SW480 (cell line): ENCODE data around the gene FAAH.

Experiments
- DNase-seq: peaks from one replicate; pipeline ENCODE4 v3.0.0-alpha.2; 2016; ENCODE audit warnings: low spot score

The FAAH gene

DNA sequence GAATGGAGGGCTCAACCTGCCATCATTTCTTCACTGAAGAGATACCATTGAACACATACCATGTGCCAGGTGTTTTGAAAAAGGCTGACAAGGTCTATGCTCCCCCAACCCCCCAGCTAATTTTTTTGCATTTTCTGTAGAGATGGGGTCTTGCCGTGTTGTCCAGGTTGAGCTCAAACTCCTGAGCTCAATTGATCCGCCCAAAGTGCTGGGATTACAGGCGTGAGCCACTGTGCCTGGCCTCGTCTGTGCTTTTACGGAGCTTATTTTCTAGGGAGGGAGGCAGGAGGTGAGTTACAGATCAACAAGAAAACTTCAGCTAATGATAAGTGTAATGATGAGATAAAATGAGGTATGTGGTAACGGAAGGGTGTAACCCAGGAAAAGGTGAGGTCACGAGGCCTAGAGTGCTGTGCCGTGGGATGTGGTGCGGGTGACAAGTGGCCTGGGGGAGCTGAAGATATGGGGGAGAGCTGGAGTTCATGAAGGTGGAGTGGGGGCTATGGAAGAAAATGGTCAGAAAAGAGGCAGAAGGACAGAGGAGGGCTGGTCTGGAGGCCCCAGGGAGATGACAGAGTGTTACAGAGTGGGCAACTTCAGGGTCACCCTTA is 28.2 kb downstream of the FAAH start:
- no peak for DNase-seq

DNA sequence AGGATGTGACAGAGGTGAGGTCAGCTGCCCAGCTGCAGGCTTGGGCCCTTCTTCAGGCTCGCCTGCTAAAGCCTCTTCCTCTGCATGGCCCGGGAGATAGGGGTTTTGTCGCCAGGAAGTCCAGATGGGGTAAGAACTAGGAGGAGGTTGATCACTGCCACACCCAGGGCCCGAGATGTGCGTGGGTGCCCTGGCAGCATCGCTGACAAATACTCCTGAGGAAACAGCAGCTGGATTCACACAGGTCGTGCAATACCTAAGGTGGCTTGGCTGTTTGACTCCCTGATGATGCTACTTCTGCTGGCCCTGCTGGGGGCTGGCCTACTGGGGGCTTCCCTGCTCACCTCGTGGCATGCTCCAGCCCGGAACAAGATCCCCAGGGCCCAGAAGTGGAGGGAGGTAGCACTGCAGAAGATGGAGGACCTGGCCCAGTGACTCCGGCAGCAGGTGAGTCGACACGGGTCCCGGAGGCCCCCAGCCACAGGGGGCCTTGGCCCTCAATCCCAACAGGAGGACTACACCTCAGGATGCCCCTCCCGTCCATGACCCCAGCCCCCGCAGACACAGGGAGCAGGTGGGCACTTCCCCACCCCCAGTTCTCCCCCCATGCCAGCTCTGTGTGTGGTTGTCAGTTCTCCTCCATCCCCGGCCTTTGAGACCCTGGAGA is 29.6 kb downstream of the FAAH start:
- no peak for DNase-seq

DNA sequence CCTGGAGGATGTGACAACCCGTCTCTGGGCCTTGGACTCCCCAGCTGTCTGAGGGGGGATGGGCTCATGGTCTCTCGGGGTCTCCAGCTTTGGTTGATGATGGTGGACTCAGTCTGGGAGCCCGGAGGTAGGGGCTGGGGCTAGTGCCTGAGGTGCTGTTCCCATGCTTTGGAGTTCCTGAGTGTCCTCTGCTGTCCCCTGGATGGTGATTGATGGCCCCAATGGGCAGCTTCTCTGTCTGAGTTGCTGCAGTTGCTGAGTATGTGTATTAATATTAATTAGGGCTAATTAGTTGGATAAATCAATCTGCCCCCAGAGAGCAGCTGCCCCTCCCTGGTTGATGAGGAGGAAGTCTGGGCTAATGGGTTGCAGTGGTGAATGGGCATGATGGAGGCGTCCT is 30.6 kb downstream of the FAAH start:
- DNase-seq: no peak

DNA sequence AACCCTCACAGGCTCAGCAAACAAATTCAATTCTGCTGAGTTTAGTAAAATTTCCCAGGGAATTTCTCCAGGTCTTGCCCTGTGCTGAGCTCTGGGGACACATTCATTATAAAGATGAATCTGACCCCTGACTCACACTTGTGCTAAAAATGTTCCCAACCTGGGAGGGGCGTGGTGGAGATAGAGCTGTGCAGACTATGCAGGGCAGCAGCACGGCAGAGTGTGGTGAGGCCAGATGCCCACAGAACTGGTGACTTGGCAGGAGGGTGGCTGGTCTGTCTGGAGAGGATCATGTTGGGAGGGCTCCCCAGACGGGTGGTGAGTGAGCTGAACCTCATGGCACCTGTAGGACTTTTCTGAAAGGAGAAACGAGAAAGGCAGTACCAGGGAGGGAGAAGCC is 31.6 kb downstream of the FAAH start:
- DNase-seq: no peak

DNA sequence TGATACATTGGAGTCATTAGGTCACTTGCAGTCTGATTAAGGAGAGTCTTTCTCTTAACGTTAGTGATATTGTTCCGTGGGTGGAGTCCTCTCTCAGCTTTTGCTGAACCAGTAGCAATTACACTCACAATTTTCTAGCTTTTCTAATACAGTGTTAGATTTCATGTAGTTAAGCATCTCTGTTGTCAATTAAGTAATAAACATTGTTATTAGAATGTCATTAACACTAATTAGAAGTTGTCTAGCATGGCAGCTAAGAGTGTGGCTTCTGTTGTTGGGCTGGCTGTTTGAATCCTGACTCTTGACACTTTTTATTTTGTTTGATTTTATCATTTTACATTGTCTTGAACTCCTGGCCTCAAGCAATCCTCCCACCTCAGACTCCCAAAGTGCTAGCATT is 33.4 kb downstream of the FAAH start:
- no peak for DNase-seq

DNA sequence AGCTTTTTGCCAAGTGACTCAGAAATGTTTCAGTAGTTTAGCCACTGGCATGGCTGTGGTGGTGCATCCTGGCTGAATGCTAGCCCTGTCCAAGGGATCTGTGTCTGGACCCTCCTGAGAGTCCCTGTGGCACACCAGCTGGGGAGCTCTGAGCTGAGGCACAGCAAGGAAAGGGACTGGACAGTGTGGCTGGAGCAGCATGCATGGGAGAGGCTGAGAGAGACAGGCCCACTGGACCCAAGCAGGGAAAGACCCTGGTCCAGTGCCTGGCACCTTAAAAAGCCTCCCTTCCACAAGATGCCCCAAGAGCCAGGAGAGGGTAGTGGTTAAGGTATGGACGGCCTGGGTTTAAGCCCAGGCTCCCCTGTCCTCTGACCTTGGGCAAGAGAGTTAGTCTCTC is 35.3 kb downstream of the FAAH start:
- DNase-seq: no peak

DNA sequence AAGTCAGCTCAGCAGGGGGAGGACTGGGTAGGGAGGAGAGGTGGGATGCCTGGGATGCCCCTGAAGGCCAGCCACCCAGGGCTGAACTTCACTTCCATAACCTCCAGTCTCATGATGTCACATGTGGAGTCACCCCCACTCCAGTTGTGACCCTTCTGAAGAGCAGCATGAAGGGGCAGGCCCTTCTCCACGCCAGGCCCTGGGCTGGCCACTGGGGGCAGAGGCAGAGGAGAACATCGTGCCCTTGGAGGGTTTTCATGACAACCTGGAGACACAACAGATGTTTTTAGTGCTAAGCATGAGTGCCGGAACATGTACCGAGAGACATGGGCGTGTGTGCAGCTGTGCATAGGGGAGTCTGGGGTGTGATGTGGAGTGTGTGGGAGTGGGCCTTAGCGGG is 37.6 kb downstream of the FAAH start:
- DNase-seq: no peak

DNA sequence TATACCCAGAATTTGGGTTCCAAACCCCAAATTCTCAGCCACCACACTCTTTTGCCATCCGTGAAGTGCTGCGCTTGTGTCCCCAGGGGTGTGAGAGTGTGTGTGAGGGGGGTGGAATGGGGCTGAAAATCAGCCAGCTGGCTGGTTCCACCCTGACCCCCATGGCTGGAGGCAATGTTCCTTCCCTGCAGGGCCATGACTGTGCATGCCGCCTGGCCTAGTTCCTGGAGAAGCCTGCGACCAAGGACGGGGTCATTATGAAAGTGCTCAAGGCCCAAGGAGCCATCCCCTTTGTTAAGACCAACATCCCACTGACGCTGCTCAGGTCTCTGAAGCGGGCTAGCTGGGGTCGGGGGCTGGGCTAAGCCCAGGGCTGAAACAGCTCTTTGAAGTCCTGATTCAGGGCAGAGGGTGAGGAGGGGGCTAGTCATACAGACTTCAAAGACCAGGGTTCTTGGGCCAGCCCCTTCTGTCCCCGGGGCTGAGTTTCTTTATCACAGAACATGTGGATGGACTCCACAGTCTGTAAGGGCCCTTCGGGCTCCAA is 38.7 kb downstream of the FAAH start:
- DNase-seq: no peak

DNA sequence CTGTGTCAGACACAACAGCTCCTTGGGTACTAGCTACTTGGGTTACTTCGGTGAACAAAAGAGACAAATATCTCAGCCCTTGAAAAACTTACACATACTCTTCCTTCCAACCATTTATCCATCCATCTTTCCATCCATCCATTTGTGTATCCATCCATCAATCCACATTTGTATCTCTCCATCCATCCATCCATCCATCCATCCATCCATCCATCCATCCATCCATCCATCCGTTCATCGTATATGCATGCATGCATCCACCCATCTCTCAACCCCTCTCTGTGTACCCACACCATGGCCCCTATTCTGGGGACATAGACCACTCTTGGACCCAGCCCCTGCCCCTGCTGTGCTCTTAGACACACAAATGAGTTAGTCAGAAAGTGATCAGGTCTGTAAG is 40.2 kb downstream of the FAAH start:
- DNase-seq: no peak

DNA sequence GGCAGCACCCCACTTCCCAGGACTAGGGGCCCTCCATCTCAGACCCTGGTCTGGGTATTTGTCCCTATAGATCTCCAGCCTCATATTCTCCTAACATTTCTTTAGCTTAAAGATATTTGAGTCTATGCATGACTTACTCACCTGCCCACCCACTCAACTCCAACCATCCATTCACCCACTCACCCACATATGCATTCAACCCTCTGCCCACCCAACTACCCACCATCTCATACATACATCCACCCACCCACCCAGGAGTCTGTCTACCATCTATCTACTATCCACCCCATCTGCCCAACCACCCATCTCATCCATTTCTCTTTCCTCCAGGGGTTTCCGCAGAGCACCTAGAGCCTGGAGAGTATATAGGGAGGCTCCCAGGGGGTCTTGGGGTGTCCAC is 42.7 kb downstream of the FAAH start:
- no peak for DNase-seq

DNA sequence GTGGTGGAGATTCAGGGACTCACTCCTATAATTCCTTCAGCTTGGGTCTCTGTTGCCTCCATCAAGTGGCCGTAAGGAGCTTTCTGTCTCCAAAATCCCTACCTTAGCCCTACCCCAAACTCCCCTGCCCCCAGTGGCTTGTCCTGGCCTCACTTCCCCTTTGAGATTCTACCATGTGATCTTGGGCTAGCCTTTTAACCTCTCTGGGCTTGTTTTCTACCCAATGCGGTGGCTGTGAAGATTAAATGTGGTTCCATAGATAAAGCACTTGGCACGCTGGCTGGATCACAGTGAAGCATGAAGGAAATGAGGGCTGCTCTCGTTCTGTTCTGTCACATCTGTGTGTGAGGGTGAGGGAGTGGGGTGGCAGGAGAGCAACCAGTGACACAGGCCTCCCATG is 43.6 kb downstream of the FAAH start:
- no peak for DNase-seq

DNA sequence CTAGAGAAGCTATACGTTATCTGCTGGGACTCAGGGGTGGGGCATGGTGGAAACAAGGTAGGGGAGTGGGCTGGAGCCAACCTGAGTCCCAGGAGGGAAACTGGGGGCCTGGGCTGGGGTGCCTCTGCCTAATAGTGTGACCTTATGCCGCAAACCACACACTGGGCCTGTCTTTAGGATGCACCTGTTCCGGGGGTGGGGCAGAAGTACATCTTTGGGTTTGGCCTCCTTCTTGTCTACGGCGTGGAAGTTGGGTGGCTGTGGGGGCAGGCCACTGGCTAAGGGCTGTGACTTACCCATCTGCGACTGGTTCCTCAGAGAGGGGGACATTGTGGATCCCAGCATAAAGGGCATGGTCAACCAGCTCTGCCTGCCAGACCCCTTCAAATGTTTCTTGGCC is 44.2 kb downstream of the FAAH start:
- no peak for DNase-seq

DNA sequence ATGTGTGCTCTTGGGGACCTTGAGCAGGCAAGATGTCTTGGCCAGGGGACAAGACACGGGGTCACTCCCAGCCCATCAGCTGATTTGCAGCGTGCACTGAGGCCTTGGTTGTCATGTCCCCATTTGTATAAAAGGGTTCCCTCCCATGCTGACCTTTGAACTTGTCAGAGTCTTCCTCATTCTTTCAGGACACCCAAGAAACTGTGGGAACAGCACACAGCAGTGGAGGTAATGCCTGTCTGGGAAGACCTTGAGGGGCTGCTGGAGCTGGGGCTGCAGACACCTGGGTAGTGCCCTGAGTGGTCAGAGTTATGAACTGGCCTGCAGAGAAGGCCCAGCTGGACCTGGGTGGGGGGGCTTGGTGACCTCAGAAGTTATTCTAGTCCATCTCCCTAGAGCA is 46.4 kb downstream of the FAAH start:
- no peak for DNase-seq

DNA sequence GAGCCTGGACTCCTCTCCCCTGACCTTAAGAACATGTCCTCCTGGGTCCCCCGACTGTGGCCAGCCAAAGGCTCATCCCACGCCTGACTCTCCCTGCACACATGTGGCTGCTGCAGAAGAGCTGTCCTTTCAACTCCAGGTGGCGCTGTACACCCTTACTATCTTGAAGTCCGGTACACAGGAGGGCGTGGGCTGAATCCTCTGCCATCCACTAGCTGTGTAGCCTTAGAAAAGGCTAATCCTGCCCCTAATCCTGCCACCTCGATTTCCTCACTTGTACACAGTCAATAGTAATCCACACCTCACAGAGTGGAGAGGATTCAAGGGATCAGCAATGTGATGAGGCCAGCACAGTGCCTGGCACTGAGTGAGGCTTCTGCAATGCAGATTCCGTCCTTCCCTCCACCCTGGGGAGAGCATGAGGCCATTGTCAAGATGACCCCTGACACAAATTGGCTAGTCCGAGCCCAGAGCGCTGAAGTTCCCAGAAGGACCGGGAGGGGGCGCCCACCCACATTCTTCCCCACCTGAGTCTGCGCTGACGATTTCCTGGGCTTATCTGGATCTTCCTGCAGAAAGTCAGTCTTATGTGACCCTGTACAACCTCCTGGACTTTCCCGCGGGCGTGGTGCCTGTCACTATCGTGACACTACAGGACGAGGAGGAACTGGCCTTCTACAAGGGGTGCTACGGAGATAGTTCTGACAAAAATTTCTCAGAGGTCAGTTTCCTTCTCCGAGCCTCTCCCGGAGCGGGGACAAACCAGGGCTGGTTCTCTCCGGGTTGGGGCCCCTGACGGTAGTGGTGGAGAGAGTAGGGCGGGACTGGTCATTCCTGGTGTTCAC is 48.4 kb downstream of the FAAH start:
- DNase-seq: peak; percentile 77

DNA sequence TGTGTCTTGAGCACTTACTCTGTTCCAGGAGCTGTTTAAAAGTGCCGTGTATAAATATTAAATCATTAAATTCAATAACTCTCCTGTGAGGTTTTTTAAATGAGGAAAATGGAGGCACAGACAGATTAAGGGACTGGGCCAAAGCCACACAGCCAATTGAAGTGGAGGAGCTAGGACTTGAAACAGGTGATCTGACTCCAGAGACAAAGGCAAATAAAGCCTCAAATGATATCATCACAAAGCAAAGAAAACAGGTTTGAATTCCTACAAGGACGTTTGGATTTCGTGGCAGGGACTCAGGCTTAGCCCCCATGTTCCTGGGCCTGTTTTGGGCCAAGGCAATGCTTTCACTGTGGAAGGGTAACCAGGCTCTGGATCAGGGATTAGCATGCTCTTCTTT is 50.3 kb downstream of the FAAH start:
- no peak for DNase-seq

DNA sequence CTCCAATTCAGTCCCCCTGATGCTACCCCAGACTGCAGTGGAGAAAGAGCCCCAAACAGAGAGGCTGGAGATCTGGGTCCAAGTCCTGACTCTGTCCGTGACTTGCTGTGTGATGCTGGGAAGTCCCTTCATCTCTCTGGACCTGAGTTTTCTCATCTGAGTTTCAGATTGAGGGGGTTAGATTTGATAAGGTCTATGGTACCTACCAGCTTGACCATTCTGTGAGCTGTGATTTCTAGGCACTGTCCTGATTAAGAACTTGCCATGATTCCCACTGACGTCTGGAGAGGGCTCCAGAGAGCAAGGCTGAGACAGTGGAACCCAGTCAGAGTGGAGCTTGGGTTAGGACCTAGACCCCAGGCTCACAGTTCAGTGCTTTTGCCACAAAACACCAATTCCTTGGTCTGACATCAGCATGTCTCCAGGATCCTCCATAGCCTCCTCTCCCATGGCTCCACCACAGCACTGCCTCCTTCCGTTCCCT is 51.7 kb downstream of the FAAH start:
- no peak for DNase-seq

DNA sequence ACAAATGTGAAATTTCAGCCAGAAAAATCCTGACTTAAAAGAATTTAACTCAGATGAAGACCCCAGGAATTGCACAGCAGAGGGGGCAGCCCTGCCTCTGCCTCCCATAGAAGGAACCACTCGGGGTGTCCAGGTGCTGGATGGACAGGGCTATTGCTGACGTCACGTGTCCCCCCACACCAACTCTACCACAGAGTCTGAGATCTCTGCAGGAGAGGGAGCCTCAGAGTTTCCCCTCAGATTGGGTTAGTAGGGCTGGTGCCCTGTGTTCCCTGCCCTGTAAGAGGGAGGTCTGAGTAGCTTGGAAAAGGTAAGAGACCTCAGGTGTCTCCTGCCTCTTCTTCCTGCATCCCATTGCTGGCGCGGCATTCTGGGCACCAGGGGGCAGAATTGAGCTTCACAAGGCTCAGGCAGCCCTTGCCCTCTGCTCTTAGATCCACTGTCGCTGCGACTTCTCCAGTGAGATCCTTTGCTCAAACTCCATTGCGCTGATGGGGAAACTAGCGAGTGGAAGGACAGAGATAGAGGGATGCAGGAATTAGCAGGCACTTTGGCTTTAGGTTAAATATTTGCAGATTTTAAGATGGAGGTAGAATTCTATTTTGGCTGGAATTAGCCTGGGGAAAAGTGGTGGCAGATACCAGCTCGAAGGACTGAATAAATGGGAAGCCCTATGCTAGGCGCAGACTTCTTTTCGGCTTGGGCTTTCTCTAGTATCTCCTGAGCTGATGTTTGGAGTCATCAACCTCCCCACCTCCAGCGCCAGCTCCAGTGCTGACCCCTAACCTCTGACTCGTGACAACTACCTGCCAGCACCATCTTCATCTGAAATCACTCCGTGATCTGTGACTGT is 52.8 kb downstream of the FAAH start:
- DNase-seq: peak; percentile 68

DNA sequence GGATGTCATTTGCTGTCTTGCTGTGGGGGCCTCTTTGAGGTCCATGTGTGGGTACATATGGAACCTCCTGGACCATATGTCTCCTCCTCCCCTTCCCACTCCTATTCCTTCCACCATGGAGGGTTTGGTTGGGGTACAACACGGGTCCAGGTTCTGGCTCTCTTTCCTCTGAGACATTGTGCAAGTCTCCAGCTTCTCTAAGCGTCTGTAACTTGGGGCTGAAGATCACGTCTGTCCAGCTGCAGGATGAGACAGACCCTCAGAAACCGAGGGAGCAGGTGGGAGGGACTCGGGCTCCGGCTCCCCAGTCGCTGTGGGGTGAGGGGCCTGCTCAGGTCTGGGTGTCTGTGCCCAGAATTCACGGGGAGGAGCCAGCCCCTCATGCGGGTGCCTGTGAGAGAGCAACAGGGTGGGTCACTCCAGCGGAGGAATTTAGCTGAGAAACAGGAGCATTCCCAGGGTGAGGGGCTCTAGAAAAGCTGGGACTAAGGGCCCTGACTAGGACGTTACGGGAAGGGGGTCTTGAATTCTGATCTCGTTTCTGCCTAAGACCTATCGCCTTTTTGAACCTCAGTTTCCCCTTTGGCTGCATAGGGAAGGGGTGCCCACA is 53.5 kb downstream of the FAAH start:
- no peak for DNase-seq

DNA sequence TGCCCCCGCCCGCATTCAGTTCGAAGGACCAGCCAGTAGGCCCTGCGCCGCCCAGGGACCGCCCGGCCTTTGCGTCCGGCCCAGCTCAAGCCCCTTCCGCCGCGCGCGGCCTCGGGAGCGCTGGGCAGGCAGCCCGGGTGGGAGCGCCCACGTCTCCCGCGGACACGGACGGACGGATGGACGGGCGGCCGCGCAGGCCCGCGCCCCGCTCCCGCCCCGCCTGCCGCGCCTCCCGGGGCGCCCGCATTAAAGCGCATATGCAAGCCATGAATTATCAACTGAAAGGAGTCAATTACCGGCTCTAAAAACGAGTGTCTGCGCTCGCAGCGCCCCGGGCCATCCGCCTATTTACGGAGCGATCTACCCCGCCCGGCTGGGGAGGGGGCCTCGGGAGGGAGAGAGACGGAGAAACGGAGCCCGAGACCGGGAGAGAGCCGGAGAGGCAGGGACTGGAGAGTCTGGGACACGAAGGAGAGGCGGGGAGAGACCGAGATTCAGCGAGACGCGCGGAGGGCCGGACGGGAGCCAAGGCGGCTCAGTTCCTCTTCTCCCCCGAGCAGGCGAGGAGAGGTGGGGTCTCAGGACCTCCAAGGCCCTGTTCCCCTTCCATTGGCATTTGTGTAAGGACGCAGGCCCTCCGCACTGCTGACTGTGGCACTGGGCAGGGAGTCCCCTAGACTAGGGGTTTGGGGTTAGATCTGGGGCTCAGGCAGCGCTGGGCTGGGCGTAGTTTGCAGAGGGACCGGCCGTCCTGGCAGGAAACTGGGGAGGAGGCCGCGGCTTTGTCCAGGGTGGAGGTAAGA is 54.2 kb downstream of the FAAH start:
- no peak for DNase-seq
